Amygdala (tissue), 56 donors: Measurements from ENCODE around the gene OR5L1.

Source experiments
- DNase-seq, 56 donors: peaks; one replicate each; lab custom pipeline; 2025; lab: John Stamatoyannopoulos, UW

Gene OR5L1

DNA sequence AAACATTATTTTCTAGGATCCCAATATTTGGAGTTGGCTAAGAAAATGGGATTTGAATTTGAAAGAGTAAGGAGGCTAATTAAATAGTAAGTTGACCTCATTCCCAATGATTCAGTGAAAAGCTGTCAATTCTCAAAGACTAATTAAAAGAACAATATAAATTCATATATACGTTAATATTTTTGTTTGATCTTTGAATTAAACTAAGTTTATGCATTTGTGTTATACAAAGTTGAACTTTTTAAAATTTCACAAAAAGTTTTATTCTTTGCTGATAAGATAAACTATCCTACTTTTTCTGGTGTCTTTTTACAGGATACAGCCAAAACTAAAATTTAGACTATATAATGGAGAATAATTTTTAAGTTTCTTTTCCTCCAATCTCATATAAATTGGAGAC lies at the start of gene OR5L1:
OR5L1 (plus strand) TSS at position 301 of the 400 bp plus-strand sequence. CDS start 100 bp downstream, outside the sequence.
- DNase-seq = no peak

DNA sequence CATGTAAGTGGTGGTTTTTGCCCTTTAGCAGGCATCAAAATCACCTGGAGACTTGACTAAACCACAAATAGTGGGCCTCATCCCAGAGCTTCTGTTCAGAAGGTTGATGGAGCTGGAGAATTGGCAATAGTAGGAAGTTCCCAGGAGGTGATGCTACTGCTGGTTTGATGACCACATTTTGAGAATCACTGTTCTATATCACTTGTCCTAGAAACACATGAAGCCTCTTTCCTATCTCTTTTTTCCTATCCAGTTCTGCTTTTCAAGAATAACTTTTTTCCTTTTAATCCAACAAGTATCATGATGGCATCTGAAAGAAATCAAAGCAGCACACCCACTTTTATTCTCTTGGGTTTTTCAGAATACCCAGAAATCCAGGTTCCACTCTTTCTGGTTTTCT lies 38.0 kb upstream of the OR5L1 start, which contains the start of gene OR5D13:
OR5D13 (plus strand) TSS at position 301 of the 400 bp plus-strand sequence; CDS start at position 301, 0 bp downstream.
- DNase-seq = no peak

DNA sequence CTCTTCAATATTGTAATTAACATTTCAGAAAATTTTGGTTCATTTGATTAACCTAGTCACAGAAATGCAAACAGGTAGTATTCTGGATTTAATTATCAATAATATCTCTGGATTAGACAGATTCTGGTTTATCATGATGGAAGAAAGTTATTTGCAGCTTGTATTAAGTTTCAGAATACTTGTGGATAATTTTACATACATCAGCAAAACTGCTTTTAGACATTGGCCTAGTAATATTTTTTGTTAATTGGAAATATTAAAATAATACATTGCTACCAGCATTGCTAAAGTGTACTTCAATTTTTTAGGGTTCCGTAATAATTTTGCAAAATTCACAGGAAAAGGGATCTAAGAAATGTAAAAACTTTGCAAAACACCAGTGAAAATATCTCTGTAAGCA lies 19.6 kb upstream of the OR5L1 start:
- DNase-seq = no peak

DNA sequence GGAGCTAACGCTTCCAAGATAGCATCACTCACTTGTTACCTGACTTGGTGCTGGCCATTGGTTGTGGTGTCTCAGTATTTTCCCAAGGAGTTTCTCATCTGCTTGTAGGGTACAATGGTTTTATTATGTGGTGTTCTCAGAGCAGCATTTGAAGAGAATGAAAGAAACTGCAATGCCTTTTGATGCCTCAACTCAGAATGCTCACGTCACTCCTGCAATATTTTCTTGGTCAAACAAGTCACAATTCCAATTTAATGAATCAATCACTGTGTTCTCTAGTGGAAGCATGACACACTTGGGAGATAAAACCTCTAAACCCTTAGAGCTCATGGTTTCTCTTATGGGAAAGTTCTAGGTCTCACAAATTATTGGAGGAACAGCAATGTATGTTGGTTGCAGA lies 17.8 kb upstream of the OR5L1 start:
- DNase-seq = no peak

DNA sequence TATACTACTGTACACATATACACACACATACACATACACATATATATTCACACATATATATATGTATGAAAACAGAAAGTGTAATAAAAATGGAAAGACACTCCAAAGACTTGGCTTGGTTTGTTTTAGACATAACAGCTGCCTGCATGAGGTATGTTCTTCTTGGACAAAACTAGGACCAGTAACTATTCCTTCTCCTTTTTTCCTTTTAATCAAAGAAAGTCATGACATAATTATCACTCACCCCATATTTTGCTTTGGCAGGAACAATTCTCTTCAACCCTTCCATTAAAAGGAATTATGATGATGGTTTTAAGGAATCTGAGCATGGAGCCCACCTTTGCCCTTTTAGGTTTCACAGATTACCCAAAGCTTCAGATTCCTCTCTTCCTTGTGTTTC lies 15.9 kb upstream of the OR5L1 start, which contains the start of gene OR5D14:
OR5D14 (plus strand) TSS at position 301 of the 400 bp plus-strand sequence; CDS start at position 301, 0 bp downstream.
- DNase-seq = no peak

- DNase-seq = no peak
These were observed 4.9 kb upstream of the OR5L1 start for GRCh38 chr11:55806248-55806647.

- DNase-seq = no peak
These were observed 8.2 kb downstream of the OR5L1 start, which contains the start of gene OR5D18 for GRCh38 chr11:55819330-55819729. Gene OR5D18, plus strand, starts transcription at chr11:55819630. Its CDS starts 0 bp downstream, at chr11:55819630.

GRCh38 chr11:55826919-55827318 lies 15.8 kb downstream of the OR5L1 start, which contains the start of gene OR5L2:
Gene OR5L2, plus strand, starts transcription at chr11:55827219. Its CDS starts 0 bp downstream, at chr11:55827219.
- no peak for DNase-seq

DNA sequence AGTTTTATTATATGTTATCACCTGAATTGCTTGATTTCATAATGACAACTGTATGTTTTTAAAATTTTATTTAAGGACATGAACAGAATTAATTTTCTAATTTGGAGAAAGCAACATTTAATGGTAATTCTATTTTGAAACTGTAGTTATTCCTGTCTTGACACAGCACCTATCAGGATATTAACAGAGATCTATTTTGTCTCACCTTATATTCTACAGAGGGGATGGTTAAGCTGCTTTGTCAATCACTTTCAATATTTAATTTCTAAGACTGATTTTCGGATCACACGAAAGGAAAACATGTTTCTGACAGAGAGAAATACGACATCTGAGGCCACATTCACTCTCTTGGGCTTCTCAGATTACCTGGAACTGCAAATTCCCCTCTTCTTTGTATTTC lies 27.3 kb downstream of the OR5L1 start, which contains the start of gene OR5D16:
OR5D16 (plus strand) TSS at position 301 of the 400 bp plus-strand sequence; CDS start at position 301, 0 bp downstream.
- DNase-seq = no peak

DNA sequence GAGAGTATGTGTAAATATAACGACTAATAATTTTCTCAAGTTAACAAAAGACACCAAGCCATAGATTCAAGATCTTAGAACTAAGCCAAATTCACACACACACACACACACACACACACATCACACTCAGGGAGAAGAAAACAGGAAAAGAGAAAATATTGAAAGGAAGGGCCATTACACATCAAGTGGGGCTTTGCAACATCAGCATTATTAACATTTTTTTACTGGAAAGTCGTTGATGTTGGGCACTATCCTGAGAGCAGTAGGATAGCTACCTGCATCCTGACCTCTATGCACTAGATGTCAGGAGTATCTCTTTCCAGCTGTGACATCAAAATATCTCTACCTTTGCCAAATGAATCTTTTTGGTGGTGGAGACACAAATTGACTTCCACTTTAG lies 36.3 kb downstream of the OR5L1 start:
- no peak for DNase-seq

GRCh38 chr11:55849037-55849436 lies 37.9 kb downstream of the OR5L1 start:
- DNase-seq = no peak

- no peak for DNase-seq
These were observed 41.0 kb downstream of the OR5L1 start for GRCh38 chr11:55852141-55852540.

DNA sequence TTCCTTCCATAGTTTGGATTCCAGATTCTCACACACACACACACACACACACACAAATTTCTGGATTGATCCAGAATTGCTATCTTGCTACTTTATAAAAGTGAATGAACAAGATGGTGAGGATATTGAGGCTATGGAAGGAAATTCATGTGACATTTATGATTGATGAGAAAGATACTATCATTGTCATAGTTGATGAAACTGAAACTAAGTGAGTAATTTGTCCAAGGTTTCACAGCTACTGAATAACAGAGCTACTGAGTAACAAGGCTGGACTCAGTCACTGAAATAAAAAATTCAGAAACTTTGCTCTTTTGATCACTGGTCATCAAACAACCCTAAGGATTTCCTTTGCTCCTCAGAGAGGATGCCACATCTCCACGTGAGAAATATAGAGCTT lies 43.5 kb downstream of the OR5L1 start:
- no peak for DNase-seq
